Astrocyte (in vitro differentiated cells and primary cell): ENCODE measurements around the gene MKLN1. TPM values are rescaled to one million over a fixed set of nuclear protein-coding genes. Genes with fewer than 3 reads are reported as not detected.

ENCODE experiments used
- DNase-seq: peaks from one replicate; pipeline ENCODE4 v3.0.0-alpha.2; 2010; ENCODE audit warnings: low read depth
- FAIRE-seq: peaks from 2 replicates; lab custom pipeline; 2011; peaks lifted over from hg19 to GRCh38; lab: Jason Lieb, UNC
- H2AFZ ChIP-seq: 2 replicates; pipeline ENCODE4 v1.6.0; 2012; ENCODE audit warnings: low read depth, low read length, inconsistent platforms
- H3K27ac ChIP-seq: 2 replicates; pipeline ENCODE4 v1.5.1; 2011; ENCODE audit warnings: low read depth, low read length, inconsistent platforms
- H3K27me3 ChIP-seq: 2 replicates; pipeline ENCODE4 v1.6.0; 2011; ENCODE audit warnings: low read length, inconsistent platforms; ENCODE audit not compliant: insufficient read depth
- H3K36me3 ChIP-seq: 2 replicates; pipeline ENCODE4 v1.5.1; 2011; ENCODE audit warnings: low read length, inconsistent platforms; ENCODE audit not compliant: insufficient read depth
- H3K4me1 ChIP-seq: 2 replicates; pipeline ENCODE4 v1.5.1; 2011; ENCODE audit warnings: low read length, inconsistent platforms; ENCODE audit not compliant: insufficient read depth
- H3K4me2 ChIP-seq: 2 replicates; pipeline ENCODE4 v1.6.0; 2012; ENCODE audit warnings: low read length, inconsistent platforms
- H3K4me3 ChIP-seq: 2 replicates; pipeline ENCODE4 v1.5.1; 2011; ENCODE audit warnings: low read depth, mild to moderate bottlenecking, low read length, inconsistent platforms; ENCODE audit not compliant: insufficient read depth
- H3K79me2 ChIP-seq: 2 replicates; pipeline ENCODE4 v1.6.0; 2012; ENCODE audit warnings: mild to moderate bottlenecking, low read length, inconsistent platforms; ENCODE audit not compliant: insufficient read depth
- H3K9ac ChIP-seq: 2 replicates; pipeline ENCODE4 v1.6.0; 2012; ENCODE audit warnings: mild to moderate bottlenecking, low read length, inconsistent platforms
- H3K9me3 ChIP-seq: 2 replicates; pipeline ENCODE4 v1.5.1; 2012; ENCODE audit warnings: low read depth, mild to moderate bottlenecking, low read length, inconsistent platforms; ENCODE audit not compliant: insufficient read depth
- H4K20me1 ChIP-seq: 2 replicates; pipeline ENCODE4 v1.6.0; 2012; ENCODE audit warnings: low read length, inconsistent platforms; ENCODE audit not compliant: insufficient read depth
- H3K27ac Mint-ChIP-seq: one replicate; pipeline ENCODE4 v1.8.0; 2021; ENCODE audit warnings: mild to moderate bottlenecking, mixed read lengths; ENCODE audit not compliant: unreplicated experiment
- H3K27me3 Mint-ChIP-seq: one replicate; pipeline ENCODE4 v1.8.0; 2021; ENCODE audit warnings: low read depth, mixed read lengths; ENCODE audit not compliant: unreplicated experiment
- H3K36me3 Mint-ChIP-seq: one replicate; pipeline ENCODE4 v1.8.0; 2021; ENCODE audit warnings: low read depth, mixed read lengths; ENCODE audit not compliant: unreplicated experiment
- H3K4me1 Mint-ChIP-seq: one replicate; pipeline ENCODE4 v1.8.0; 2021; ENCODE audit warnings: low read depth, mixed read lengths; ENCODE audit not compliant: unreplicated experiment
- H3K4me3 Mint-ChIP-seq: one replicate; pipeline ENCODE4 v1.8.0; 2021; ENCODE audit warnings: mild to moderate bottlenecking, moderate library complexity, mixed read lengths; ENCODE audit not compliant: unreplicated experiment
- H3K9me3 Mint-ChIP-seq: one replicate; pipeline ENCODE4 v1.8.0; 2021; ENCODE audit warnings: mild to moderate bottlenecking, mixed read lengths; ENCODE audit not compliant: unreplicated experiment
- CTCF ChIP-seq: IDR thresholded peaks from 2 replicates; pipeline ENCODE4 v1.5.1; 2011; ENCODE audit warnings: low read depth, mild to moderate bottlenecking, inconsistent platforms, low read length, moderate library complexity; ENCODE audit not compliant: insufficient read depth
- EZH2 ChIP-seq: IDR thresholded peaks from 2 replicates; pipeline ENCODE4 v1.6.1; 2012; ENCODE audit warnings: mild to moderate bottlenecking, low read length, inconsistent platforms; ENCODE audit not compliant: insufficient read depth
- total RNA-seq: library from RNA; stranded (reverse); gene quantifications from 2 replicates; pipeline ENCODE4 v1.2.1, GENCODE V29; 2021

Gene MKLN1
- total RNA-seq, 1 donor from 2014 or later = 48.0 TPM

GRCh38 chr7:131327049-131327625, 539 bp upstream of the MKLN1 start:
- Mint-ChIP-seq H3K27me3 (no peaks in the 10 kb centered on the region), H3K36me3 (peaks cover 5% of the 10 kb centered on the region), H3K27ac (peak overlapping the region; percentile 93), H3K4me3 (peak overlapping the region; percentile 98), H3K4me1 (peaks cover 28% of the 10 kb centered on the region), H3K9me3 (no peaks in the 10 kb centered on the region)
- Histone ChIP-seq H3K36me3 (no peaks in the 10 kb centered on the region), H3K4me1 (peaks cover 12% of the 10 kb centered on the region), H2AFZ (peak overlapping the region; percentile 99), H3K79me2 (peaks cover 50% of the 10 kb centered on the region), H3K9ac (peak overlapping the region; percentile 100), H3K27ac (peak overlapping the region; percentile 99), H3K9me3 (no peaks in the 10 kb centered on the region), H3K27me3 (no peaks in the 10 kb centered on the region), H3K4me3 (peak overlapping the region; percentile 98), H4K20me1 (peaks cover 30% of the 10 kb centered on the region), H3K4me2 (peak overlapping the region; percentile 92)
- DNase-seq = peak; percentile 74
- TF ChIP-seq CTCF (no peak), EZH2 (no peak)
- peak; percentile 17 for FAIRE-seq

GRCh38 chr7:131328377-131329175, 900 bp downstream of the MKLN1 start:
- Histone ChIP-seq H4K20me1 (peaks cover 40% of the 10 kb centered on the region), H3K36me3 (no peaks in the 10 kb centered on the region), H3K9me3 (no peaks in the 10 kb centered on the region), H3K4me2 (peak overlapping the region; percentile 92), H3K4me1 (peaks cover 12% of the 10 kb centered on the region), H2AFZ (peak overlapping the region; percentile 99), H3K9ac (peak overlapping the region; percentile 100), H3K79me2 (peaks cover 64% of the 10 kb centered on the region), H3K27ac (peak overlapping the region; percentile 99), H3K27me3 (no peaks in the 10 kb centered on the region), H3K4me3 (peak overlapping the region; percentile 98)
- H3K4me1 Mint-ChIP-seq = peaks cover 28% of the 10 kb centered on the region
- no peaks in the 10 kb centered on the region for H3K36me3 Mint-ChIP-seq
- DNase-seq (peak; percentile 25), FAIRE-seq (no peak)
- H3K27me3 Mint-ChIP-seq = no peaks in the 10 kb centered on the region
- TF ChIP-seq CTCF (no peak), EZH2 (no peak)
- no peaks in the 10 kb centered on the region for H3K9me3 Mint-ChIP-seq
- H3K27ac Mint-ChIP-seq = peak overlapping the region; percentile 93
- peak overlapping the region; percentile 98 for H3K4me3 Mint-ChIP-seq

- Mint-ChIP-seq H3K27ac (peak overlapping the region; percentile 93), H3K4me1 (peaks cover 28% of the 10 kb centered on the region), H3K4me3 (peak overlapping the region; percentile 98), H3K9me3 (no peaks in the 10 kb centered on the region), H3K36me3 (no peaks in the 10 kb centered on the region), H3K27me3 (no peaks in the 10 kb centered on the region)
- FAIRE-seq (no peak), DNase-seq (no peak)
- Histone ChIP-seq H3K4me1 (peaks cover 12% of the 10 kb centered on the region), H3K27me3 (no peaks in the 10 kb centered on the region), H2AFZ (no peak overlapping the region), H3K9ac (peak overlapping the region; percentile 100), H3K27ac (no peak overlapping the region), H3K4me2 (peak overlapping the region; percentile 92), H3K79me2 (peaks cover 70% of the 10 kb centered on the region), H4K20me1 (peaks cover 41% of the 10 kb centered on the region), H3K4me3 (peak overlapping the region; percentile 98), H3K36me3 (no peaks in the 10 kb centered on the region), H3K9me3 (no peaks in the 10 kb centered on the region)
- no peak for TF ChIP-seq CTCF
- TF ChIP-seq EZH2 = no peak
Observed at GRCh38 chr7:131329176-131329570, 1.5 kb downstream of the MKLN1 start.
